ENCODE results near the gene MTSS2. TPM values are rescaled to one million over a fixed set of nuclear protein-coding genes. Genes with fewer than 3 reads are reported as not detected.
A peak's percentile ranks its signal among the peaks of the same experiment; 100 is the strongest.

MTSS2 gene
- total RNA-seq, 1 donor from 2014 or later = 60.8 TPM

DNA sequence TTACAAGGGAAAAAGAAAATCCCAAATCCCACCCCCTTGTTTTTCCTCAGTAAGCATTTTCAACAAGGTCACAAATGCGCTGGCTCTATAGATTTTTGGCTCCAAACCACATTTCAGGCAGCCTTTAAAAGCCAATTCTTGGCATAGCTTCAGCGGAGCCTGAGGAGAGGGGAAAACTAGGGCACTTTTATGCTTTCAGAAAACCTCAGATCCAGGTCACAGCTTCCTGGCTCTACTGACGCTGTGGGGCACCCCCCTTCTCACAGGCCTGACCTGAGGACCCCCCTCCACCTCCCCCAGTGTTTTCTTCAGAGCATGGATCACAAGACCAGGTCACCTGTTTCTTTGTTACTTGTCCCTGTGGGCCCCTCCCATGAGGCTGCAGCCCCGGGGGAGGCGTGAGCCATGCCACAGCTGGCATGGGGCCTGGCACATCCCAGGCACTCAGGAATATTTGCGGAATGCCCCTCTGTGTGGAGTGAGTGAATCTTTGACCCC, 30.1 kb upstream of the MTSS2 start:
- no peak for DNase-seq
- H3K4me1 ChIP-seq = peaks cover 33% of the 10 kb centered on the region
- no peaks in the 10 kb centered on the region for H3K9me3 ChIP-seq
- H3K36me3 ChIP-seq = peaks cover 10% of the 10 kb centered on the region
- intact Hi-C loops (cut with DNase I) = no loop called here
- peak; percentile 2 to 11 for ATAC-seq
- H3K27me3 ChIP-seq (ENCODE audit: low read depth) = no peaks in the 10 kb centered on the region
- TF ChIP-seq, protein P1, sequence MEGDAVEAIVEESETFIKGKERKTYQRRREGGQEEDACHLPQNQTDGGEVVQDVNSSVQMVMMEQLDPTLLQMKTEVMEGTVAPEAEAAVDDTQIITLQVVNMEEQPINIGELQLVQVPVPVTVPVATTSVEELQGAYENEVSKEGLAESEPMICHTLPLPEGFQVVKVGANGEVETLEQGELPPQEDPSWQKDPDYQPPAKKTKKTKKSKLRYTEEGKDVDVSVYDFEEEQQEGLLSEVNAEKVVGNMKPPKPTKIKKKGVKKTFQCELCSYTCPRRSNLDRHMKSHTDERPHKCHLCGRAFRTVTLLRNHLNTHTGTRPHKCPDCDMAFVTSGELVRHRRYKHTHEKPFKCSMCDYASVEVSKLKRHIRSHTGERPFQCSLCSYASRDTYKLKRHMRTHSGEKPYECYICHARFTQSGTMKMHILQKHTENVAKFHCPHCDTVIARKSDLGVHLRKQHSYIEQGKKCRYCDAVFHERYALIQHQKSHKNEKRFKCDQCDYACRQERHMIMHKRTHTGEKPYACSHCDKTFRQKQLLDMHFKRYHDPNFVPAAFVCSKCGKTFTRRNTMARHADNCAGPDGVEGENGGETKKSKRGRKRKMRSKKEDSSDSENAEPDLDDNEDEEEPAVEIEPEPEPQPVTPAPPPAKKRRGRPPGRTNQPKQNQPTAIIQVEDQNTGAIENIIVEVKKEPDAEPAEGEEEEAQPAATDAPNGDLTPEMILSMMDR (IDR thresholded peaks at IDR 0.05) = no peak
- H3K27ac ChIP-seq = peak overlapping the region; percentile 32
- no peak overlapping the region for H3K4me3 ChIP-seq

DNA sequence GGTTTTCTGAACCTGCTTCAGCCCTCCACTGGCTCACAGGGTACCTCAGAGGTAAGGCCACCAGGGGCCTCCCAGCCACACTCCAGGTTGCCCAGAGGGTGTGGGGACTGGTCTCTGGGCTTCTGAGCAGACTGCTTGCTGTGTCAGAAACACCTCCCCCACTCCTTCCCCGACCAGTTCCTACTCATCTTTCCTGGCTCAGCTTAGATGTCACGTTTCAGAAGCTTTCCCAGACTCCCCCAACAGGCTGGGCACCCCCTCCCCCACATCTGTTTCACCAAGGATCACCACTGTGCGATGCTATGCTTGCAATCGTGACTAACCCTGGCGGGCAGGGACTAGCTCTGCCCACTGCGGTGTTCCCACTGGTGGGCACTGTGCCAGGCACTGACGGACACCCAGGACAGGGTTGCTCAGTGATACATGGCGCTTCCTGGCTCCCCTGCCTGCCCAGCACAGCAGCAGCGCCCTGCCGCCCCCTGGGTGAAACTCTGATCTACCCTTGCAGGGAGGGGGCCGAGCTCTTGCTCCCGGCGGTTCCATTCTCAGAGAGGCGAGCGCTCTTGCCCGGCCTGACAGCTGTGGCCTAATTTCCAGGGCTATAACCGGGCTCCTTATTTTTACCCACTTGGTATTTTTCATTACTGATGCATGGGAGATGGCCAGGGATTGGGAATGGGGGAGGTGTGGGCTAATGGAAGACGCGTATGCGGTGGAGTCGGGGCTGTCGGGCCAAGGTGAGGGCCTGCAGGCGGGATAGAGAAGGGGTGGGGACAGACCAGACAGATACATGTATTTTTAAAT, 29.4 kb upstream of the MTSS2 start:
- Histone ChIP-seq H3K36me3 (peaks cover 5% of the 10 kb centered on the region), H3K27me3 (ENCODE audit: low read depth) (no peaks in the 10 kb centered on the region), H3K4me1 (peaks cover 34% of the 10 kb centered on the region), H3K4me3 (no peak overlapping the region), H3K9me3 (no peaks in the 10 kb centered on the region), H3K27ac (peak overlapping the region; percentile 48)
- ATAC-seq (peak; percentile 64 to 70), DNase-seq (peak; percentile 75)
- TF ChIP-seq, protein P1 (IDR thresholded peaks at IDR 0.05) = no peak
- intact Hi-C loops (cut with DNase I) = no loop called here

DNA sequence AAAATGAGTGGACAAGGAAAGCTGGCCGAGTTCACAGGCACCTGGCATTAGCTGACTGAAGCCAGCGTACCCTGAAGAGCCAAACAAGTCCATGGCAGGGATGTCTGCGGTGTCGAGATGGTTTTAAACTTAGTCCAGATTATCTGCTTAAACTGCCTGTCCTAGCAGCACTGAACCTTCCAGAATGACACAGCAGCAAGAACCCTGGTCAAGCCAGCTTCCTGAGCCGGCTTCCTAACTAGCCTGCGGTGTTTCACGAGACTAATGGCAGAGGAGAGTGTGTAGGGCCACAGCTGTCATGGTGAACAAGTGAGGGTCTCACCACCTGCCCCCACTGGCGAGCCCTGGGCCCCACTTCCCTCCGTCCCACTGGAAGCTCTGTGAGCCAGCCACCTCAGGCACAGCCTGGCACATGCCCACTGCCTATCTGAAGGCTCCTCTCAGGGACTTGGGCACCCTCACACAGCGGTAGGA, 28.8 kb upstream of the MTSS2 start:
- intact Hi-C loops (cut with DNase I) = no loop called here
- H3K27me3 ChIP-seq (ENCODE audit: low read depth) = no peaks in the 10 kb centered on the region
- peak in 1 of 2 donors; percentile 6 for ATAC-seq
- H3K27ac ChIP-seq = peak overlapping the region; percentile 48
- H3K9me3 ChIP-seq = no peaks in the 10 kb centered on the region
- no peak for DNase-seq
- no peaks in the 10 kb centered on the region for H3K36me3 ChIP-seq
- TF ChIP-seq, protein P1 (IDR thresholded peaks at IDR 0.05) = no peak
- H3K4me3 ChIP-seq = no peak overlapping the region
- peaks cover 38% of the 10 kb centered on the region for H3K4me1 ChIP-seq

DNA sequence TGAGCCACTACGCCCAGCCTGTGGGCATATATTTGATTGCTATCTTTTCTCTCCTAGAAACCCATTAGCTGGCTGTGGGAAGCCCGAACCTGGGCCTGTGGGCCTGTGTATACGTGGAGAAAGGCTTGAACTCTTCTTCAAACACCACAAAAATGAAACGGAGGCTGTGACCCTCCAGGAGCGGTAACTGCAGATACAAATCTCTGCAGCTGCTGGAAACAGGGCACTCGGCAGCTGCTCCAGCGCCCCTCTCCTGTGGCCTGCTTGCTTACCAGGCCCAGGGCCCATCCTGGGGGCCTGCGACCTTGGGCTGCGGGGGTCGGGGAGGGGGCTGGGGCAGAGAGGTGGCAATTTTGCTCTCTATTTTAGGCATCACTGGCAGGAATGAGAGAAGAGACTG, 28.0 kb upstream of the MTSS2 start:
- Histone ChIP-seq H3K4me1 (peaks cover 44% of the 10 kb centered on the region), H3K4me3 (no peak overlapping the region), H3K36me3 (peaks cover under 1% of the 10 kb centered on the region), H3K9me3 (no peaks in the 10 kb centered on the region), H3K27ac (no peak overlapping the region), H3K27me3 (ENCODE audit: low read depth) (no peaks in the 10 kb centered on the region)
- ATAC-seq (no peak), DNase-seq (no peak)
- TF ChIP-seq, protein P1 (IDR thresholded peaks at IDR 0.05) = no peak
- intact Hi-C loops (cut with DNase I) = no loop called here

DNA sequence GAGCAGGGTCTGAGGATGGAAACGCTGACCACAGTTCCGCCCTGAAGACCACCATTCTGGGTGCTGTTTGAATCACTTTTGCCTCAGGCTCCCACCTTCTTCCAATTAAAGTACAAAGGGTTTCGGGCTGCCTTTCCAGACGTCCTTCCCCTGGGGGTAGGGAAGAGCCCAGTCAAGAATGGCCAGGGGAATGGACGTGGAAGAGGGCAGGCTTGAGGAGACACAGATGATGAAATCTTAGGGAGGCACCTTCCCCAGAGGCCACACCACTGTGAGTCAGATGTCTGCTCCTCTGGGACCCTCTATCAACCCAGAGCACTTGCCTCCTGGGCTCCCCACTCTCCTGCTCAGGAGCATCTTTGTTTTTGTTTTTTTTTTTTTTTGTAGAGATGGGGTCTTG, 27.5 kb upstream of the MTSS2 start:
- no peak overlapping the region for H3K27ac ChIP-seq
- no peaks in the 10 kb centered on the region for H3K27me3 ChIP-seq (ENCODE audit: low read depth)
- H3K4me1 ChIP-seq = peaks cover 49% of the 10 kb centered on the region
- no peak overlapping the region for H3K4me3 ChIP-seq
- no peak for DNase-seq
- H3K36me3 ChIP-seq = peaks cover 6% of the 10 kb centered on the region
- no peak for ATAC-seq
- no peaks in the 10 kb centered on the region for H3K9me3 ChIP-seq
- TF ChIP-seq, protein P1 (IDR thresholded peaks at IDR 0.05) = no peak
- intact Hi-C loops (cut with DNase I) = no loop called here
